Endothelial cell of umbilical vein (primary cell): ENCODE measurements around the gene MPPE1. TPM values are rescaled to one million over a fixed set of nuclear protein-coding genes. Genes with fewer than 3 reads are reported as not detected.
A peak's percentile ranks its signal among the peaks of the same experiment; 100 is the strongest.

Experiments
- BruUV-seq: library from RNA; stranded (reverse); fragments of 400-500 nt; replicated peaks from 2 replicates; lab custom pipeline; 2021; lab: Mats Ljungman, UMichigan
- CTCF ChIA-PET: fragments of 300-600, 350-600 bp; sonication (Branson Sonifier 250); formaldehyde crosslinking; loops from one replicate; lab custom pipeline; 2021; ENCODE audit warnings: antibody characterized with exemption, inconsistent platforms; lab: Charles Lee
- POLR2A ChIA-PET: fragments of 300-600, 350-600 bp; sonication (Branson Sonifier 250); formaldehyde crosslinking; loops from one replicate; lab custom pipeline; 2021; ENCODE audit warnings: antibody characterized with exemption, inconsistent platforms; lab: Charles Lee
- DNase-seq: peaks from one replicate; pipeline ENCODE4 v3.0.0-alpha.2; 2011; ENCODE audit warnings: low read depth, low spot score
- FAIRE-seq: peaks from 2 replicates; lab custom pipeline; 2011; peaks lifted over from hg19 to GRCh38; lab: Jason Lieb, UNC
- H2AFZ ChIP-seq: 2 replicates; pipeline ENCODE4 v1.6.0; 2012; ENCODE audit warnings: low read depth, low read length, control low read depth, inconsistent platforms
- H3K27ac ChIP-seq: 2 replicates; pipeline ENCODE4 v1.5.1; 2011; ENCODE audit warnings: low read depth, mild to moderate bottlenecking, control low read depth, low read length, moderate library complexity; ENCODE audit not compliant: insufficient read depth
- H3K27me3 ChIP-seq, 2 experiments: 2 replicates each; pipeline versions ENCODE4 v1.6.0 to v1.6.1; 2011; ENCODE audit warnings: low read length in 2 of 2, mixed read lengths in 1 of 2; ENCODE audit not compliant: control insufficient read depth in 2 of 2, insufficient read depth in 2 of 2
- H3K36me3 ChIP-seq, 2 experiments: 2 replicates in 1 of 2; 3 replicates in 1 of 2; pipeline ENCODE4 v1.5.1; 2011; ENCODE audit warnings: low read length in 2 of 2, mild to moderate bottlenecking in 1 of 2, moderate library complexity in 1 of 2; ENCODE audit not compliant: control insufficient read depth in 2 of 2, insufficient read depth in 2 of 2; ENCODE audit errors: extremely low read depth in 1 of 2
- H3K4me1 ChIP-seq: 3 replicates; pipeline ENCODE4 v1.5.1; 2011; ENCODE audit warnings: mild to moderate bottlenecking, low read length; ENCODE audit not compliant: control insufficient read depth, insufficient read depth; ENCODE audit errors: extremely low read depth
- H3K4me2 ChIP-seq: 2 replicates; pipeline ENCODE4 v1.6.1; 2011; ENCODE audit warnings: low read length, control low read depth, mixed read lengths; ENCODE audit not compliant: insufficient read depth
- H3K4me3 ChIP-seq, 3 experiments: fragments of 200-600 bp in 1 of 3; sonication (generic), shearing (Covaris generic) in 1 of 3; replicated peaks in 1 of 3; 2 replicates each; pipeline ENCODE4 v1.5.1; 2011 to 2016; ENCODE audit warnings: control low read depth in 3 of 3, low read length in 3 of 3, mild to moderate bottlenecking in 2 of 3, inconsistent platforms in 1 of 3, low read depth in 1 of 3, moderate library complexity in 1 of 3; ENCODE audit not compliant: insufficient read depth in 1 of 3
- H3K79me2 ChIP-seq: 2 replicates; pipeline ENCODE4 v1.6.0; 2012; ENCODE audit warnings: low read length, inconsistent platforms; ENCODE audit not compliant: control insufficient read depth, insufficient read depth
- H3K9ac ChIP-seq: replicated peaks from 2 replicates; pipeline ENCODE3; 2011; ENCODE audit warnings: low read length, control low read depth; ENCODE audit not compliant: insufficient read depth; ENCODE audit errors: extremely low read depth
- H3K9me1 ChIP-seq: replicated peaks from 3 replicates; pipeline ENCODE4 v1.6.0; 2011; ENCODE audit warnings: mild to moderate bottlenecking, low read length; ENCODE audit not compliant: control insufficient read depth, insufficient read depth; ENCODE audit errors: extremely low read depth
- H3K9me3 ChIP-seq: replicated peaks from 2 replicates; pipeline ENCODE4 v1.5.1; 2012; ENCODE audit warnings: low read length, inconsistent platforms; ENCODE audit not compliant: control insufficient read depth, insufficient read depth
- H4K20me1 ChIP-seq: replicated peaks from 2 replicates; pipeline ENCODE3; 2011; ENCODE audit warnings: mild to moderate bottlenecking, low read length; ENCODE audit not compliant: control insufficient read depth, insufficient read depth; ENCODE audit errors: extremely low read depth
- EZH2 ChIP-seq: IDR thresholded peaks from 2 replicates; pipeline ENCODE4 v1.6.1; 2012; ENCODE audit warnings: borderline replicate concordance, low read depth, mild to moderate bottlenecking, moderate library complexity, low read length, inconsistent platforms; ENCODE audit not compliant: severe bottlenecking
- FOS ChIP-seq: IDR thresholded peaks from 2 replicates; pipeline ENCODE4 v1.6.1; 2011; ENCODE audit warnings: mild to moderate bottlenecking, low read length, moderate library complexity, borderline replicate concordance; ENCODE audit not compliant: insufficient read depth
- GATA2 ChIP-seq: IDR thresholded peaks from 2 replicates; pipeline ENCODE4 v1.7.0; 2011; ENCODE audit warnings: low read depth, mild to moderate bottlenecking, moderate library complexity, mixed read lengths, low read length; ENCODE audit not compliant: insufficient read length, insufficient read depth
- JUN ChIP-seq: IDR thresholded peaks from 2 replicates; pipeline ENCODE4 v1.6.1; 2011; ENCODE audit warnings: borderline replicate concordance, low read depth; ENCODE audit not compliant: insufficient read length, insufficient read depth
- MYC ChIP-seq: IDR thresholded peaks from one replicate; pipeline ENCODE4 v1.6.1; 2011; ENCODE audit warnings: mild to moderate bottlenecking, low read depth, low read length
- POLR2A ChIP-seq: IDR thresholded peaks from 2 replicates; pipeline ENCODE4 v1.6.1; 2012; ENCODE audit warnings: low read depth, mild to moderate bottlenecking, control low read depth, low read length
- POLR2AphosphoS5 ChIP-seq: IDR thresholded peaks from 2 replicates; pipeline ENCODE4 v1.6.1; 2012; ENCODE audit warnings: low read depth, mild to moderate bottlenecking, control low read depth, low read length, moderate library complexity; ENCODE audit not compliant: insufficient read depth
- dilution Hi-C: fragments of 300-500 bp; cut with MboI; formaldehyde crosslinking; loops from one replicate; pipeline ENCODE4 v1.15.0; 2019; ENCODE audit warnings: low sequenced_read_pairs; ENCODE audit not compliant: extremely low pct_ligation_motif_present
- intact Hi-C: fragments of 100-400 bp; cut with micrococcal nuclease; formaldehyde crosslinking; loops from one replicate; pipeline ENCODE4 v1.10.0; 2022
- polyA plus RNA-seq, 4 experiments: library from polyadenylated mRNA; depleted of rRNA in 3 of 4; stranded (reverse) in 3 of 4; unstranded in 1 of 4; fragments of >200 nt; gene quantifications; 2 replicates each; pipeline versions ENCODE4 v1.2.1 to v1.2.3, GENCODE V29; 2011 to 2012; ENCODE audit warnings: missing spikeins in 1 of 4
- total RNA-seq: library from RNA; stranded (reverse); gene quantifications from 2 replicates; pipeline ENCODE4 v1.2.3, GENCODE V29; 2021
- TF ChIP-seq, protein P1 (sequence below), 2 donors: IDR thresholded peaks; 1 replicate in 1 of 2; 2 replicates in 1 of 2; pipeline ENCODE4 v1.5.1; 2011; ENCODE audit warnings: low read length in 2 of 2, mild to moderate bottlenecking in 2 of 2, moderate library complexity in 2 of 2, control low read depth in 1 of 2, inconsistent platforms in 1 of 2, low read depth in 1 of 2; ENCODE audit not compliant: insufficient read depth in 1 of 2; ENCODE audit errors: extremely low read depth in 1 of 2
- TF ChIP-seq, protein P2 (sequence below): IDR thresholded peaks from 2 replicates; pipeline ENCODE4 v1.6.1; 2011; ENCODE audit not compliant: insufficient read depth, insufficient read length

Gene MPPE1
- total and polyA plus RNA-seq, 2 donors (not counting 3 experiments of a cell fraction or from before 2014, with no cell fraction given) = 13.4 to 30.6 TPM

DNA sequence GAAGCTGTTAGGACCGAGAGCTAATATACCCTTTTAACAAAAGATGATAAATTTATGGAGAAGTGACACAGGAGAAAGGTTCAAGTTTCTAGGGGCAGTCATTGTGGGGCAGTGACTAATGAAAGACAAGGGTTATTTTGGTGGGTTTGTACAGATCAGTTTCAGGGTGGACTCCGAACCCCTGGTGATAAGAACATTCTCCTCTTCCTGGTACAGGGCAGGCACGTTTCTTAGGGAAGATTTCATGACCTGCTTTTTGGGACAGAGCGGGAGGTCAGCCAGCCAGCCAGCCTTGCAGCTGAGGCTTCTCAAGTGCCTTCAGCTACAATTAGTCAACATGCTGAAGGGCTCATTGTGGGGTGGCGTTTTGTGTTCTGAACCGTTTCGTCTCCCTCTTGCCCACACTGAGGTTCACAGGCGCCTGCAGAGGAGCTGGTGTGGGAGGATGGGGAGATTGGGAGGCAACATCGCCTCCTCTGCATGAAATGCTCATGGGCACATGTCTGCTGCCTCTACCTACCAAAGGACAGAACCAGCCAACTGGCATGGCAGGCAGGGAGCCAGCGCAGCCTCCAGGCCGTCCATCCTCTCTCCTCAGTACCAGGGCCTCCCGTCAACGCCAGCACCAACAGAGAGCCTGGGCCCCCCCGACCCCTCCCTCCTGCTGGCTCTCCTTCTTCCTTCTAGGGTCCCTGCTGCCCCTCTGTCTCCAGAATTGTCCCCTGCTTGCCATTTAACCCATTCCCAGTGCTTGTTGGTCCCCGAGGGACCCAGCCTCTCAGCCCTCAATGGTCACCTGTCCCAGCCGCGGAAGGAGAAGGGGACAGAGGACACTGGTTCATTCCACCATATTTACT lies 47.3 kb downstream of the MPPE1 start:
- BruUV-seq = no TSS peak
- Histone ChIP-seq H3K4me3 (no peak overlapping the region), H3K36me3 (no peaks in the 10 kb centered on the region), H3K4me2 (peak overlapping the region; percentile 79), H3K9ac (no peak overlapping the region), H3K9me3 (no peaks in the 10 kb centered on the region), H3K4me1 (peaks cover 32% of the 10 kb centered on the region), H3K27me3 (no peaks in the 10 kb centered on the region), H4K20me1 (no peaks in the 10 kb centered on the region), H3K79me2 (no peaks in the 10 kb centered on the region), H3K9me1 (no peaks in the 10 kb centered on the region), H3K27ac (peak overlapping the region; percentile 87), H2AFZ (peak overlapping the region; percentile 15)
- FAIRE-seq (no peak), DNase-seq (no peak)
- intact Hi-C loops (loop anchor here (2.0 kb wide), 1 partner anchor 48 kb away; the partner anchor contains the start of gene MPPE1), dilution Hi-C loops (no loop called here)
- TF ChIP-seq, protein P1, sequence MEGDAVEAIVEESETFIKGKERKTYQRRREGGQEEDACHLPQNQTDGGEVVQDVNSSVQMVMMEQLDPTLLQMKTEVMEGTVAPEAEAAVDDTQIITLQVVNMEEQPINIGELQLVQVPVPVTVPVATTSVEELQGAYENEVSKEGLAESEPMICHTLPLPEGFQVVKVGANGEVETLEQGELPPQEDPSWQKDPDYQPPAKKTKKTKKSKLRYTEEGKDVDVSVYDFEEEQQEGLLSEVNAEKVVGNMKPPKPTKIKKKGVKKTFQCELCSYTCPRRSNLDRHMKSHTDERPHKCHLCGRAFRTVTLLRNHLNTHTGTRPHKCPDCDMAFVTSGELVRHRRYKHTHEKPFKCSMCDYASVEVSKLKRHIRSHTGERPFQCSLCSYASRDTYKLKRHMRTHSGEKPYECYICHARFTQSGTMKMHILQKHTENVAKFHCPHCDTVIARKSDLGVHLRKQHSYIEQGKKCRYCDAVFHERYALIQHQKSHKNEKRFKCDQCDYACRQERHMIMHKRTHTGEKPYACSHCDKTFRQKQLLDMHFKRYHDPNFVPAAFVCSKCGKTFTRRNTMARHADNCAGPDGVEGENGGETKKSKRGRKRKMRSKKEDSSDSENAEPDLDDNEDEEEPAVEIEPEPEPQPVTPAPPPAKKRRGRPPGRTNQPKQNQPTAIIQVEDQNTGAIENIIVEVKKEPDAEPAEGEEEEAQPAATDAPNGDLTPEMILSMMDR (IDR thresholded peaks at IDR 0.05; ENCODE audit: extremely low read depth in 1 of 2, insufficient read depth in 1 of 2, low read depth in 1 of 2, low read length in 2 of 2) = no peak
- TF ChIP-seq POLR2A (no peak), FOS (no peak), EZH2 (no peak), MYC (no peak), POLR2AphosphoS5 (no peak), GATA2 (no peak), JUN (no peak)
- TF ChIP-seq, protein P2, sequence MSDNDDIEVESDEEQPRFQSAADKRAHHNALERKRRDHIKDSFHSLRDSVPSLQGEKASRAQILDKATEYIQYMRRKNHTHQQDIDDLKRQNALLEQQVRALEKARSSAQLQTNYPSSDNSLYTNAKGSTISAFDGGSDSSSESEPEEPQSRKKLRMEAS = no peak
- CTCF ChIA-PET = interaction anchor here (1.1 to 1.3 kb wide), 3 partner anchors 79 to 134 kb away, joined by 3 read pairs; partner anchors contain the start of gene IMPA2
- POLR2A ChIA-PET = no interaction called here
